IMR-90 (cell line): ENCODE measurements around the gene ZNF700. TPM values are rescaled to one million over a fixed set of nuclear protein-coding genes. Genes with fewer than 3 reads are reported as not detected.
"Not testable (repeated sequence)": the region's sequence is repeated elsewhere in the genome, so short reads cannot be mapped to it uniquely, and the experiment has no call there.

ENCODE experiments used
- ATAC-seq: fragments of 200-7000 bp; cut with Tn5 transposase; 2 replicates; pipeline ENCODE4 v1.9.1; 2020; ENCODE audit warnings: low read depth, mild to moderate bottlenecking, moderate library complexity
- BruUV-seq: library from RNA; stranded (reverse); fragments of 400-500 nt; replicated peaks from 2 replicates; lab custom pipeline; 2021; lab: Mats Ljungman, UMichigan
- CTCF ChIA-PET: fragments of 300-600 bp; formaldehyde crosslinking; extraction: SDS; loops from one replicate; lab custom pipeline; 2021; ENCODE audit warnings: antibody characterized with exemption; lab: Yijun Ruan, JAX
- POLR2A ChIA-PET: fragments of 300-600 bp; sonication (Branson Sonifier 250); formaldehyde crosslinking; loops from one replicate; lab custom pipeline; 2022; ENCODE audit warnings: antibody characterized with exemption; ENCODE audit not compliant: unreplicated experiment; lab: Charles Lee
- DNase-seq: peaks from one replicate; pipeline ENCODE4 v3.0.0; 2013
- H2AFZ ChIP-seq: replicated peaks from 2 replicates; pipeline ENCODE3; 2013; ENCODE audit warnings: low read length, mild to moderate bottlenecking; ENCODE audit not compliant: poor library complexity
- H2AK5ac ChIP-seq: 2 replicates; pipeline ENCODE4 v1.6.1; 2013; ENCODE audit warnings: low read depth, low read length, inconsistent platforms
- H2AK9ac ChIP-seq: replicated peaks from 2 replicates; pipeline ENCODE3; 2013; ENCODE audit warnings: mild to moderate bottlenecking, low read depth, low read length, moderate library complexity; ENCODE audit not compliant: poor library complexity
- H2BK120ac ChIP-seq: 2 replicates; pipeline ENCODE4 v1.6.1; 2013; ENCODE audit warnings: low read depth, low read length, inconsistent platforms
- H2BK15ac ChIP-seq: 3 replicates; pipeline ENCODE4 v1.6.1; 2013; ENCODE audit warnings: low read depth, low read length, inconsistent platforms
- H2BK20ac ChIP-seq: 2 replicates; pipeline ENCODE4 v1.6.1; 2013; ENCODE audit warnings: low read depth, mild to moderate bottlenecking, inconsistent platforms, low read length, moderate library complexity
- H2BK5ac ChIP-seq: 2 replicates; pipeline ENCODE4 v1.6.1; 2013; ENCODE audit warnings: mild to moderate bottlenecking, low read depth, low read length, inconsistent platforms; ENCODE audit not compliant: poor library complexity, severe bottlenecking
- H3K14ac ChIP-seq: replicated peaks from 2 replicates; pipeline ENCODE4 v1.6.1; 2013; ENCODE audit warnings: low read depth, low read length, inconsistent platforms
- H3K18ac ChIP-seq: 2 replicates; pipeline ENCODE4 v1.6.1; 2013; ENCODE audit warnings: low read depth, low read length, control low read depth
- H3K23ac ChIP-seq: 2 replicates; pipeline ENCODE4 v1.6.1; 2013; ENCODE audit warnings: low read depth, low read length, inconsistent platforms
- H3K27ac ChIP-seq: 2 replicates; pipeline ENCODE4 v1.5.1; 2013; ENCODE audit warnings: mild to moderate bottlenecking, control low read depth, low read length; ENCODE audit not compliant: insufficient read depth
- H3K27me3 ChIP-seq: 2 replicates; pipeline ENCODE4 v1.6.1; 2013; ENCODE audit warnings: low read length; ENCODE audit not compliant: control insufficient read depth, insufficient read depth
- H3K36me3 ChIP-seq: 2 replicates; pipeline ENCODE4 v1.6.1; 2013; ENCODE audit warnings: low read length, mixed read lengths; ENCODE audit not compliant: control insufficient read depth, insufficient read depth
- H3K4ac ChIP-seq: 2 replicates; pipeline ENCODE4 v1.6.1; 2013; ENCODE audit warnings: low read depth, low read length, inconsistent platforms
- H3K4me1 ChIP-seq: 2 replicates; pipeline ENCODE4 v1.6.1; 2013; ENCODE audit warnings: low read length, mixed read lengths; ENCODE audit not compliant: control insufficient read depth, insufficient read depth
- H3K4me2 ChIP-seq: 2 replicates; pipeline ENCODE4 v1.6.1; 2013; ENCODE audit warnings: low read depth, mild to moderate bottlenecking, control low read depth, low read length, moderate library complexity
- H3K4me3 ChIP-seq: 2 replicates; pipeline ENCODE4 v1.5.1; 2013; ENCODE audit warnings: low read depth, mild to moderate bottlenecking, control low read depth, low read length, moderate library complexity; ENCODE audit not compliant: insufficient read depth
- H3K56ac ChIP-seq: 2 replicates; pipeline ENCODE4 v1.6.1; 2013; ENCODE audit warnings: low read length, inconsistent platforms; ENCODE audit not compliant: insufficient read depth; ENCODE audit errors: extremely low read depth
- H3K79me1 ChIP-seq, 2 experiments: 2 replicates each; pipeline ENCODE4 v1.6.1; 2013; ENCODE audit warnings: low read length in 2 of 2, inconsistent platforms in 1 of 2, low read depth in 1 of 2
- H3K9ac ChIP-seq: 2 replicates; pipeline ENCODE4 v1.6.1; 2013; ENCODE audit warnings: low read depth, low read length, control low read depth
- H3K9me1 ChIP-seq: 2 replicates; pipeline ENCODE4 v1.6.1; 2013; ENCODE audit warnings: low read length, inconsistent platforms; ENCODE audit not compliant: insufficient read depth
- H3K9me3 ChIP-seq: 2 replicates; pipeline ENCODE4 v1.6.1; 2013; ENCODE audit warnings: low read length; ENCODE audit not compliant: control insufficient read depth, insufficient read depth
- H4K20me1 ChIP-seq: 2 replicates; pipeline ENCODE4 v1.6.1; 2013; ENCODE audit warnings: low read length, inconsistent platforms; ENCODE audit not compliant: insufficient read depth
- H4K5ac ChIP-seq: 2 replicates; pipeline ENCODE4 v1.6.1; 2013; ENCODE audit warnings: mild to moderate bottlenecking, low read depth, low read length, control low read depth
- H4K8ac ChIP-seq, 2 experiments: 2 replicates each; pipeline ENCODE4 v1.6.1; 2013; ENCODE audit warnings: low read depth in 2 of 2, low read length in 2 of 2, control low read depth in 1 of 2, inconsistent platforms in 1 of 2
- H4K91ac ChIP-seq: 2 replicates; pipeline ENCODE4 v1.6.1; 2013; ENCODE audit warnings: low read depth, low read length, inconsistent platforms; ENCODE audit not compliant: insufficient read depth
- WGBS, 2 experiments: methylation state at CpG; one replicate each; pipeline versions ENCODE4 v1.1.5 to v1.1.7; 2013; ENCODE audit warnings: missing lambda C conversion rate in 2 of 2; ENCODE audit not compliant: insufficient read length in 1 of 2; ENCODE audit errors: extremely low coverage in 2 of 2; 5-methylcytosine and 5-hydroxymethylcytosine counted together
- dilution Hi-C: fragments of 300-500 bp; cut with HindIII; formaldehyde crosslinking; loops from one replicate; pipeline ENCODE4 v1.14.3; 2018; ENCODE audit warnings: low sequenced_read_pairs; ENCODE audit not compliant: unreplicated experiment
- in situ Hi-C: fragments of 300-500 bp; cut with MboI; formaldehyde crosslinking; loops from 3 replicates; pipeline ENCODE4 v1.14.3; 2019; ENCODE audit warnings: low sequenced_read_pairs, inconsistent platforms, mixed read lengths
- intact Hi-C: fragments of 100-400 bp; cut with micrococcal nuclease; formaldehyde crosslinking; loops from 2 replicates; pipeline ENCODE4 v1.10.0; 2022
- polyA plus RNA-seq, 3 experiments: library from polyadenylated mRNA; depleted of rRNA; stranded (reverse); fragments of >200 nt; gene quantifications; 2 replicates each; pipeline ENCODE4 v1.2.3, GENCODE V29; 2012; ENCODE audit warnings: low replicate concordance in 1 of 3
- total RNA-seq: library from RNA; depleted of rRNA; stranded (reverse); fragments of >200 nt; gene quantifications from 2 replicates; pipeline ENCODE4 v1.2.3, GENCODE V29; 2012

ZNF700 gene
- total and polyA plus RNA-seq, 2 of the 4 experiments (the other 2 are of a cell fraction), result 5.3 to 10.2 TPM

- BruUV-seq, H2BK15ac ChIP-seq, H3K18ac ChIP-seq, H3K9me1 ChIP-seq, H2BK20ac ChIP-seq, H2AK9ac ChIP-seq, H3K4me1 ChIP-seq, H3K27ac ChIP-seq, H2AK5ac ChIP-seq, H3K4me3 ChIP-seq, intact Hi-C loops, H3K56ac ChIP-seq, H2BK5ac ChIP-seq, H2BK120ac ChIP-seq, in situ Hi-C loops, H4K5ac ChIP-seq, H3K4ac ChIP-seq, DNase-seq, POLR2A ChIA-PET, CTCF ChIA-PET, H3K36me3 ChIP-seq, H3K23ac ChIP-seq, H3K79me1 ChIP-seq, H4K8ac ChIP-seq, H2AFZ ChIP-seq, H3K4me2 ChIP-seq, H3K9ac ChIP-seq, H3K27me3 ChIP-seq, H3K14ac ChIP-seq, ATAC-seq, H4K20me1 ChIP-seq, H4K91ac ChIP-seq, dilution Hi-C loops: not testable (repeated sequence)
- H3K9me3 ChIP-seq, result peaks cover 48% of the 10 kb centered on the region
- no CpG with 5 or more reads among the region's 4 CpGs for WGBS, 2 experiments
These were observed 10.4 kb upstream of the ZNF700 start for GRCh38 chr19:11914417-11915051.
